Epithelial cell of esophagus (primary cell): ENCODE measurements around the gene HSD17B11.

Experiments used
- DNase-seq: peaks from one replicate; pipeline ENCODE4 v3.0.0; 2010; ENCODE audit warnings: low read depth
- H3K4me3 ChIP-seq: 2 replicates; pipeline ENCODE4 v1.5.1; 2011; ENCODE audit warnings: mild to moderate bottlenecking, low read length, control low read depth
- TF ChIP-seq, protein P1 (sequence below): IDR thresholded peaks from 2 replicates; pipeline ENCODE4 v1.5.1; 2011; ENCODE audit warnings: low read depth, mild to moderate bottlenecking, low read length, control low read depth, inconsistent platforms; ENCODE audit not compliant: insufficient read depth; ENCODE audit errors: missing control alignments

HSD17B11 gene

DNA sequence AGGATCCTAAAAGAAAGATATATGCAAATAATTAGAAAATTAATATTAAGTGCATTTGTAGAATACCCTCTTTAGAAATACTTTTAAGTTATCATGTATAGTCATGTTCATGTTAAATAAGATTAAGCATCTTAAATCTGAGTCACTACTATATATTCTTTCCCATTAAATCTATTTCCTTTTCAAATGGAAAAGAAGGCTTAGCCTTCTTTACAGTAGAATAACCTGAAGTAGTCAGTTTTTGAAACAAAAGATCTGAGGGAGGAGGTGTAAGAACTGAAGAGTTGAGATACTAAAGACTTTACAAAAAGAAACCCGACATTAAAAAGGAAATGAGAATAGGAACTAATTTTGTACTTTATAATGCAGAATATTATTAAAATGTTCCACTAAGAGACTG lies 53.6 kb downstream of the HSD17B11 start:
- no peak for DNase-seq
- H3K4me3 ChIP-seq = no peak overlapping the region
- TF ChIP-seq, protein P1, sequence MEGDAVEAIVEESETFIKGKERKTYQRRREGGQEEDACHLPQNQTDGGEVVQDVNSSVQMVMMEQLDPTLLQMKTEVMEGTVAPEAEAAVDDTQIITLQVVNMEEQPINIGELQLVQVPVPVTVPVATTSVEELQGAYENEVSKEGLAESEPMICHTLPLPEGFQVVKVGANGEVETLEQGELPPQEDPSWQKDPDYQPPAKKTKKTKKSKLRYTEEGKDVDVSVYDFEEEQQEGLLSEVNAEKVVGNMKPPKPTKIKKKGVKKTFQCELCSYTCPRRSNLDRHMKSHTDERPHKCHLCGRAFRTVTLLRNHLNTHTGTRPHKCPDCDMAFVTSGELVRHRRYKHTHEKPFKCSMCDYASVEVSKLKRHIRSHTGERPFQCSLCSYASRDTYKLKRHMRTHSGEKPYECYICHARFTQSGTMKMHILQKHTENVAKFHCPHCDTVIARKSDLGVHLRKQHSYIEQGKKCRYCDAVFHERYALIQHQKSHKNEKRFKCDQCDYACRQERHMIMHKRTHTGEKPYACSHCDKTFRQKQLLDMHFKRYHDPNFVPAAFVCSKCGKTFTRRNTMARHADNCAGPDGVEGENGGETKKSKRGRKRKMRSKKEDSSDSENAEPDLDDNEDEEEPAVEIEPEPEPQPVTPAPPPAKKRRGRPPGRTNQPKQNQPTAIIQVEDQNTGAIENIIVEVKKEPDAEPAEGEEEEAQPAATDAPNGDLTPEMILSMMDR = no peak

DNA sequence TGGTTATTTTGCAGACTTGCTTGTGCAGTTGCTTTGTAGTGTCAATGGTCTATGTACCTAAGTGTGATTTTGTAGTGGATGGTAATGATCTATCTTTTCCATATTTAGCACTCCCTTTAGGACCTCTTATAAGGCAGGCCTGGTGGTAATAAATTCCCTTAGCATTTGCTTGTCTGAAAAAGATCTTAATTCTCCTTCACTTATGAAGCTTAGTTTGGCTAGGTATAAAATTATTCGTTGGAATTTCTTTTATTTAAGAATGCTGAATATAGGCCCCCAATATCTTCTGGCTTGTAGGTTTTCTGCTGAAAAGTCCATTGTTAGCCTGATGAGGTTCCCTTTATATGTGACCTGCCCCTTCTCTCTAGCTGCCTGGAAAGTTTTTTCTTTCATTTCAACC lies 57.7 kb downstream of the HSD17B11 start:
- TF ChIP-seq, protein P1 = no peak
- DNase-seq = no peak
- no peak overlapping the region for H3K4me3 ChIP-seq

DNA sequence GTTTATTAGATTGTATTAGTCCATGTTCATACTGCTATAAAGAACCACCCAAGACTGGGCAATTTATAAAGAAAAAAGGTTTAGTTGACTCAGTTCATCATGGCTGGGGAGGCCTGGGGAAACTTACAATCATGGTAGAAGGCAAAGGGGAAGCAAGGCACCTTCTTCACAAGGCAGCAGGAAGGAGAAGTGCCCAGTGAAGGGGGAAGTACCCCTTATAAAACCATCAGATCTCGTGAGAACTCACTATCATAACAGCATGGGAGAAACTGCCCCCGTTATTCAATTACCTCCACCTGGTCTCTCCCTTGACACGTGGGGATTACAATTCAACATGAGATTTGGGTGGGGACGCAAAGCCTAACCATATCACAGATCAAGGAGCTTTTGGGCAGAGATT lies 60.2 kb downstream of the HSD17B11 start:
- TF ChIP-seq, protein P1 = no peak
- no peak for DNase-seq
- H3K4me3 ChIP-seq = no peak overlapping the region

DNA sequence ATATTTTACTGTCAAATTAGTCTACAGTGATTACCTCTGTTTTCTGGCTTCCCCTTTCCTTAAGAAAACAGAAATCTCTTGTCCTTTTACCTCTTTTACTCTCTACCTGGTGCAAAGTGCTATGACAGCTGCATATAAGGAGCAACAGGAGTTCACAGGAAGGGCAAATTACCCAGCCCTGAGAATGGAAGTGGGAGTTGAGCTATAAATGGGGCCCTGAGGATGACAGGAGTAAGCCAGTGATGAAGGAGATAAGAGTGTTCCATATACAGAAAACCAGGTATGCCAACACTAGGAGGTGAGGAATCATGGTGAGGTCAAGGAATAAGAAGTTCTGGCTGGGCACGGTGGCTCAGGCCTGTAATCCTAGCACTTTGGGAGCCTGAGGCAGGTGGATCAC lies 63.9 kb downstream of the HSD17B11 start:
- no peak for DNase-seq
- no peak overlapping the region for H3K4me3 ChIP-seq
- TF ChIP-seq, protein P1 = no peak

DNA sequence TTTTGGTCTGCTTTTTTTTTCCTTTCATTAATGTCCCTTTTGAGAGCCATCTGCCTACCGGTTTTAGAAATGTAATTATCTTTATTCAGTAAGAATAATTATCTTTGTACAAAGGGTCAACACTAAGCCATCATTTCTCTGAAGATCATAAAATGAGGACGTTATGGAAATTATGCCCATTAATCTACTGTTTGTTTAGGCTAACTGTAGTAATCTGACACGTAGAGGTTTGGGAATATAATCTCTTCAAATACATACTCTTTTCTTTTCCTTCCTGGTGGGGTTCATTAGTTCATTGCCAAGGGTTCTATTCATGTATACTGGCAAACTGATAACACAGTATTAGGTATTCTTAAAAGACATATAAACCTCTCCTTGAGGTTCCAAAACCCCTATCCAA lies 64.5 kb downstream of the HSD17B11 start:
- no peak for DNase-seq
- TF ChIP-seq, protein P1 = no peak
- H3K4me3 ChIP-seq = no peak overlapping the region

DNA sequence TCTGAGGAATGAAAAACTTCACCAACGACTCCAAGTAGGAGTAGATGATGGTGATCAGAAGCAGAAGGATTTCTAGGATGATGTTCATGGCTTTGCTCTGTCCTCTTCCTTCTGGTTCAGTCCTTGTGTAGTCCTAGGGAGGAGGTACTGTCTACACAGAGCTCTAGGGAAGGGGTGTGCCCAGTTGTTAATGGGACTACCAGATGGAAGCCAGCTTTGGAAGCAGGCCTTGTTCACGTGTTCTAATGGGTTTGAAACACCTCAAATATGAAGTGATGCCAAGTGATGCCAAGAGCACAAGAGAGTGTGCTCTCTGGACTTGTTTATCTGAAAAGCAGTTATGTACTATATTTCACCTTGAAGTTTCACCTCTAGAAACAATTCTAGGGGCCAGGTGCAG lies 68.2 kb downstream of the HSD17B11 start, which contains the start of gene HSD17B13:
HSD17B13 (minus strand) TSS at position 129 of the 400 bp plus-strand sequence; CDS start at position 88, 41 bp downstream.
- no peak for DNase-seq
- no peak within 1 kb of the TSS for H3K4me3 ChIP-seq
- TF ChIP-seq, protein P1 = no peak

DNA sequence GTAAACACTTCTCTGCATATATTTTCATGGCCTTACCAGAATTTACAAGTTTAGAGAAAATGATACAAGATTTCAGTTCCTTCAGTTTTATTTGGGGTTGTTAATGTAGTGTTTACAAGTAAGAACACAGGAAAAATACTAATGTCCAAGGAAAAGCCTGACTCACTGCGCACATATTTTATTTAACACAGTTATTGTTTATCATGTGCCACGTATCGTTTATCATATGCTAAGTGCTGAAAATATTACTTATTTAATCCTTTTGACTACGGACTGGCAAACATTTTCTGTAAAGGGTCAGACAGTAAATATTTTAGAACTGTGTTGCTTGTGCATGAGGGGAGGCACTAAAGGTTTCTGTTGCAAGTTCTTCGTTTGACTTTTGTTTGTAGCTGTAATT lies 69.1 kb downstream of the HSD17B11 start:
- TF ChIP-seq, protein P1 = no peak
- no peak overlapping the region for H3K4me3 ChIP-seq
- DNase-seq = no peak
